Measurements from ENCODE around the gene YEATS2. TPM values are rescaled to one million over a fixed set of nuclear protein-coding genes. Genes with fewer than 3 reads are reported as not detected.
"Not testable (repeated sequence)": the region's sequence is repeated elsewhere in the genome, so short reads cannot be mapped to it uniquely, and the experiment has no call there.

Gene YEATS2
- total RNA-seq, 1 experiment from 2014 or later, result 22.7 TPM

DNA sequence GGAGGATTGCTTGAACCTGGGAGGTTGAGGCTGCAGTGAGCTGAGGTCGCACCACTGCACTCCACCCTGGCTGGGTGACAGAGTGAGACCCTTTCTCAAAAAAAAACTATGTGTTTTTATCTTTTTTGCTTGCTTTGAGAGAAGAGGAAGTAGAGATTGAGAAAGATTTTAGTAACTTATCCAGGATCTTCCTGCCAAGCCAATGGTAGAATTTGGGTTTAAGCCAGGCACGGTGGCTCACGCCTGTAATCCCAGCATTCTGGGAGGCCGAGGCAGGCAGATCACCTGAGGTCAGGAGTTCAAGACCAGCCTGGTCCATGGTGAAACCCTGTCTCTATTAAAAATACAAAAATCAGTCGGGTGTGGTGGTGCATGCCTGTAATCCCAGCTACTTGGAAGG is 78.9 kb downstream of the YEATS2 start:
- not testable (repeated sequence) for DNase-seq (ENCODE audit: low spot score)

DNA sequence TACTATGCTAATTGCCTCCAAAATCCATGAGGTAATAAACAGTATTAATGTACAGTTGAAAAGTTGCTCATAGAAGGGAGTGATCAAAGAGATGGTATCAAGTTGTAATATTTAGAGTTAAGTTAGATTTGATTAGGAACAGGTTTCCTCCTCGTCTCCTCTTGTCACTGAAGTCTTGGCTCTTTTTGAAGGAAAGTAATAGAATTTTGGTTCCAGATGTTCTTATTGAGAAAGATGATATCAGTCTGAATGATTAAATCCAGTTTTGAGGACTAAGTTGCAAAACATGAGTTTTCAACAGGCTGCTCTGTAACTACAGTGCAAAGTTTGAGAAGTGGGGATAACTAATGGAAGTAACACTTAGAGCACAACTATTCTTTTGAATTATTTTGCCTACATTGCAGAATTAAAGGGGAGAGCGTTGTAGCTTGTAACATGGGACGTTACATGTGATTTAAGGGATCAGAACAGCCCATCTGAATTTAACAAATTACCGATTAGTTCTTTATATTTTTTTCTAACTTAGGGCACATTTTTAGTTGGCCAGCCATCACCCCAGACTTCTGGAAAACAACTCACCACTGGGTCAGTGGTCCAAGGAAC is 79.5 kb downstream of the YEATS2 start:
- no peak for DNase-seq (ENCODE audit: low spot score)

DNA sequence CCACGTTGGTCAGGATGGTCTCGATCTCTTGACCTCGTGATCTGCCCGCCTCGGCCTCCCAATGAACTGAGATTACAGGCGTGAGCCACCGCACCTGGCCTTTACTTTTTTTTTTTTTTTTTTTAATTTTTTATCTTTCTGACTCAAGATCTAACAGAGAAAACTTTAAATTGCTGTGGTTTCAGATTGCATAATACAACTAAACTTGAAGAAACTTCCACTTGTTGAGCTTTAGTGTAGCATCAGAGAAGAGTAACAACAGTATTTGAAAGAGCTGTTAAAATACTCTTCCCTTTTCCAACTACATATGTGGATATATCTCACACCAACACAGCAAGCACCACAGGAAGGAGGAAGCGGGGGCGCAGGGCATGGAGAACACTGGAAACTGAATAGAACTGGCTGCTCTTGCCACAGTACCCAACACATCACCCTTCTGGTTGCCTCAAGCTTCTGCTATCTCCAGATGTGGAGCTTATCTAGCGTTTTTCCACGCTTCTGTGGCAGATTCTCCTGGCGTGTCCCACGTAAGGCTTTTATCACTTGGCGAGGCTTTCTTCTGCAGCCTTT is 82.4 kb downstream of the YEATS2 start:
- no peak for DNase-seq (ENCODE audit: low spot score)

DNA sequence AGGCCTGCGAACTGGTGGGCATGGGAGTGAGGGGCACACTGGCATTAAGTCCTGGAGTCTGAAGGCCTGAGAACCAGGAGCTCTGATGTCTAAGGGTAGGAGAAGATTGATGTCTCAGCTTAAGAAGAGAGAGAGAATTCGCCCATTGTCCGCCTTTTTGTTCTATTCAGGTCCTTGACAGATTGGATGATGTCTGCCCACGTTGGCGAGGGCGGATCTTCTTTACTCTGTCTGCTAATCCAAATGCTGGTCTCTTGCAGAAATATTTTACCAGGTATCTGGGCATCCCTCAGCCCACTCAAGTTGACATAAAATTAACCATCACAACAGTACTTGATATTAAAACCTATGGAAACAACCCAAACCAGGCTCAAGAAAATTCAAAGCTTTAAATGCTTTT is 83.6 kb downstream of the YEATS2 start:
- DNase-seq (ENCODE audit: low spot score), result no peak

DNA sequence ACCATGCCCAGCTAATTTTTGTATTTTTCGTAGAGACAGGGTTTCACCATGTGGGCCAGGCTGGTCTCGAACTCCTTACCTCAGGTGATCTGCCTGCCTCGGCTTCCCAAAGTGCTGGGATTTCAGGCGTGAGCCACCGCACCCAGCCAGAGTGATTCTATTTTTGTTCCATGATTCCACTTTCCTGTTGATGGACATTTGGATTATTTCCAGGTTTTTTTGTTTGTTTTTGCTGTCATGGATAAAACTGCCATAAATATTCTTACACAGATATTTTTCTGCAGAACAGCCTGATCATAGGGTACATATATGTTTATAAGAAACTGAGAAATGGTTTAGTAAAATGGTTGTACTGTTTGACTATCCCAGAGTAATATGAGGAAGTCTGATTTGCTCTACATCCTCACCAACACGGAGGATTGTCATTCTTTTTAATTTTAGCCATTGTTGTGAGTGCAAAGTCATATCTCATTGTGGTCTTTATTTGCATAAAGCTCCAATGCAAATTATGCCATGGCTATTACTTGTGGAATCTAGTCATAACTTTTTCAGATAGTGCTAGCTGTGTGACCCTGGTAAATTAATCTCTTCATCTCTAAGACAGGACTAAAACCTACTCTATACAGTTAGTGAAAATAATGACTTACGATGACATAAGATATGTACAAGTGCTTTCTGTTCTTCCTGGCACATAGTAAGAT is 85.1 kb downstream of the YEATS2 start:
- DNase-seq (ENCODE audit: low spot score), result no peak

DNA sequence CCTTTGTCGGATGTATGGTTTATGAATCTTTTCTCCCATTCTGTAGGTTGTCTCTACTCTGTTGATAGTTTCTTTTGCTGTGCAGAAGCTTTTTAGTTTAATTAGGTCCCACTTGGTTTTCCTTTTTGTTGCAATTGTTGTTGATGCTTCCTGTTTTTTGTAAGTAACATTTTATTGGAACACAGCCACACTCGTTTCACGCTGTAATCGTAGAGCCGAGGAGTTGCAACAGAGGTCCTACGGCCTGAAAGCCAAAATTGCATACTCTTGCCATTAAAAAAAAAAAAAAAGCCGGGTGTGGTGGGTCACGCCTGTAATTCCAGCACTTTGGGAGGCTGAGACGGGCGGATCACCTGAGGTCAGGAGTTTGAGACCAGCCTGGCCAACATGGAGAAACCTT is 86.9 kb downstream of the YEATS2 start:
- DNase-seq (ENCODE audit: low spot score), result not testable (repeated sequence)

DNA sequence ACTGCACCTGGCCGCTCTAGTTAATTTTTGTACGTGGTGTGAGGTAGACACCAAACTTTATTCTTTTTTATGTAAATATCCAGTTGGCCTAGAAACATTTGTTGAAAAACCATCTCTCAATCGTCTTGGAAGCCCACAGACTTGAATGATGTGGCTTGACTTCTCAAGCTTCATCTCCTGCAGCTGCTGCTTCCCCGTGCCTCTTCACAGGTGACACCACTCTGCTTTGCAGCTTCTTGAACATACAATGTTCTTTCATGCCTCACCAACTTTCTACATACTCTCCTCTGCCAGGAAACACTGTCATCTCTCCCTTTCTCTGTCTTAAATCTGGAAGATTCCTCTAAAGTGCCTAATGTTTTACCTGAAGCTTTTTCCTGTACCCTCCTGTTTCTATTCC is 92.2 kb downstream of the YEATS2 start:
- DNase-seq (ENCODE audit: low spot score), result no peak

DNA sequence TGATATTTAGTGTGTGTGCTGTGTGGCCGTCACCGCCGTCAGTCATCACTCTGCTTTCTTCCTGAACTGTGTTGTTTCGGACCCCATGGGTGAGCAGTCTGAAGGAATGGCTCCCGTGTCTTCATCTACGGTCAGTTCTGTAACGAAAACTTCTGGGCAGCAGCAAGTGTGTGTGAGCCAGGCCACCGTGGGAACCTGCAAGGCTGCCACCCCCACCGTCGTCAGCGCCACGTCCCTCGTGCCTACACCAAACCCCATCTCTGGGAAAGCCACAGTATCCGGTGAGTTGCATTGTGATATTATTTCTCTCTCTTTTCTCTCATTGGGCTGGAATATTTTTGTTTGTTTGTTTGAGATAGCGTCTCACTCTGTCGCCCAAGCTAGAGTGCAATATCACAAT is 93.1 kb downstream of the YEATS2 start:
- no peak for DNase-seq (ENCODE audit: low spot score)

DNA sequence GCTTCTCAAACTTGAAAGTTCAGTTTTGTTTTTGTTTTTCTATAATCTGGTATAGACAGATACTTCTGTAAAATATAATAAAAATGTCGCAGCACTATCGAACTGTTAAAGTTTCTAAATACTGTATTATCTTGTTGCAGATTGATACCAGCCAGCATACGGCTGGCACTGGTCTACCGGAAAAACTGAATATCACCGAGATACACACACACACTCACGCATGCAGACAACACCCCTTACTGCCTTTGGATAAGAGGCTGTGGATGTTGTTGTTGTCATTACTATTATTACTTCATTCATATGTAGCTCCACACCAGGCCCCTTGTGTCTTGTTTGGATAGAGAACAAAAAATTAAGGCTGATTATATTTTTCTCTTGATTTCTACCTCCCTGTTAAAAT is 95.4 kb downstream of the YEATS2 start:
- DNase-seq (ENCODE audit: low spot score), result no peak

DNA sequence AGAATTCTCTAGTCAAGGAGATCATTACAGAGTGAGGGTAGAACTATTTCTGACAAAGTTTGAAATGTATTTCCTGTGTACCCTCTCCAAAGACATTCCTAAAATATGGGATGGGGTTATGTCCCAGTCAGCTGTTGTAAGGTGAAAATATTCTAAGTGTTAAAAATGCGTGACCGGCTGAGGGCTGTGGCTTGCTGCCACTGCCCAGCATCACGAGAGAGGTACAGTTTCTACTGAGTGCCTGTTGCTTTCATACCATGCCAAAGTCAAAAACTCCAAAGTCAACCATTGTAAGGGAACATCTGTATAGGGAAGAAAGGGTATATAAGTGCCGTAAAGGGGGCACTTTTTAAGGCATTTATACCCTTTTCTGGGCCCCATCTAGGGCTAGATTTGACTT is 96.9 kb downstream of the YEATS2 start:
- DNase-seq (ENCODE audit: low spot score), result no peak

DNA sequence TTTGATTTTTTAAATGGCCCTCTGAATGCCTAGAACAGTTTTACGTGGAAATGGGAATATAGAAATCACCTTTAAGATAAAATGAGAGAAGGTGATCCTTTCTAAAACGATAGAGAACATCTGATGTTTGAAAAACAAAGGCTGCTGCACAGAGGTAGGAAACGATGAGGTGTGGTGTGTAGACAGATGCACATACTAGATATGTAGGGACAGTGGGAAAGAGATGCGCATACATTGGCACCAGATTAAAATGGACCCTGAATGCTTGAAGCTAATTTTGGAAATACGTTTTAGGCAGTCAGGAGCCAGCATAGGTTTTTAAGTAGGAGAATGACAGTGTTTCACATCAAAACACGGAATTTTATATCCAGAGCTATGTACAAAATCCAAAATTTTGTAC is 98.8 kb downstream of the YEATS2 start:
- DNase-seq (ENCODE audit: low spot score), result no peak

DNA sequence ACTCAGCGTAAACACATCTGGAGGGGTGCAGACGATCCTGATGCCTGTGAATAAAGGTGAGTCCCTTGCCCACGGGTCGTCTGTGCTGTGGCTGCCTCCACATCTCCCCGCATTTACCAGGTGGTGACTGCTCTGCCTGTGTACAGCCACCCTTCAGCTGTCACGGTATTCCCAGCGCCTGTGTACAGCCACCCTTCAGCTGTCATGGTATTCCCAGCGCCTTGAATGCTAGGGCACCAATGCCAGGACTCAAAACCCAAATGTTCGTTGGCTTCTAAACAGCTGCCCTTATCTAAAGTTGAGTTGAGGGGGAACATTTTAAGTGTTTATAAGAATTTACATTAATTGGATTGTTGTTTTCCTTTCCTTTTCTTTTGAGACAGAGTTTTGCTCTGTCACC is 100.4 kb downstream of the YEATS2 start:
- no peak for DNase-seq (ENCODE audit: low spot score)

DNA sequence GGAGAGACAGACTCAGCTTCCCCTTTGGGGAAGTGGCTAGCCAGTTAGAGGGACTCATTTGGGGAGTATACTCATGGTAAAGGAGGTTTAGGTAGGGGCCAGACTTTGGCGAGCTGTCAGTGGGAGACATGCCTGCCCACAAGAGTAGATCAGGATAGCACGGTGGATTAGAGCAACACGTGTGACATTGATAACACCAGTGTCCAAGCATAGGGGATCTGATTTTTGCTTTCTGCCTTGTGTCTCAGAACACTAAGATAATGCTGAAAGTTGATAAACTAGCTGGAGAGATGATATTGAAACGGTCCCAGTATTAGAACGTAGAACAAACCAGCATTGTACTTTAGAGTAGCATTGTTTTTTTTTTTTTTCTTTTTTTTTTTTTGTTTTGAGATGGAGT is 101.9 kb downstream of the YEATS2 start:
- DNase-seq (ENCODE audit: low spot score), result no peak

DNA sequence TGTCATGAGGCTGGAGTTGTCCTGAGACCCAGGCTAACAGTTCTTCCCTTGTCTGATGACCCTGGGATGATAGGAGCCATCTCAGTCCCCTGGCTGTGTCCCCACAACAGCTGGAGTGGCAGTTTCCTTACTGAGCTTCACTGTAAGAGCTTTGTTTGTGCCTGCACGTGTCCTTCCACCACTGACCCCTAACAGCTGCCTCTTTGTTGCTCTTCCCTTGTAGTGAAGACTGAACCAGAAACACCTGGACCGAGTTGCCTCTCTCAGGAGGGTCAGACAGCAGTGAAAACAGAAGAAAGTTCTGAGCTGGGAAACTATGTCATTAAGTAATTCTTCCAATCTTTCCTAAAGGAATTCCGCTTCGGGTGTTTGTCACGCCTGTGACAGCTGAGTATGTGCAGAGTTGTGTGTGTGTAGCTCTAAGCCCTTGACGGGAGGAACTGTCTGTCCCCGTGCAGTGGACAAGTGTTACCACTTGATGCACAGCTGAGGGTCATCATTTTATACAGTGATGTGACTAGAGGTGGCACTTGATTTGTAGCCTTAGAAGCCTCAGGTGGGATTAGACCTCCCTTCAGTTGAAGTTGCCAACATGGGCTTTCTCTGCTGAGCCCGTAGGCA is 102.8 kb downstream of the YEATS2 start:
- DNase-seq (ENCODE audit: low spot score), result no peak

DNA sequence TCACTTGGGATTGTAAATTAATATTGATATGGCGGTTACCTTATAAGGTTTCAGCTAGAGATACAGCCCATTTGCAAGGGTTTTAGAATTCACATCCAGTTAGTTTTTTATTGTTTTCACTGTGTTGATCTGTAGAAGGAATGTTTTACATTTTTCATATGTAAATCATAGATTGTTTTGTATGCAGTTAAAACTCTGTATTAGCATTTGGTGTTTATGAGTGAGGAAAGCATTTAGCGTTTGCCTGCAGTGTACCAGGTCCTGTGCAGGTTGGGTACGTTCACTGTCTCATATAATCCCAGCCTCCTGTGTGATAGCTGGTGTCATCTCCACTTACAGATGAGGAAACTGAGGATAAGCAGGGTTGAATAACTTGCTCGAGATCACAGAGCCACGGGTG is 104.0 kb downstream of the YEATS2 start:
- DNase-seq (ENCODE audit: low spot score), result no peak

DNA sequence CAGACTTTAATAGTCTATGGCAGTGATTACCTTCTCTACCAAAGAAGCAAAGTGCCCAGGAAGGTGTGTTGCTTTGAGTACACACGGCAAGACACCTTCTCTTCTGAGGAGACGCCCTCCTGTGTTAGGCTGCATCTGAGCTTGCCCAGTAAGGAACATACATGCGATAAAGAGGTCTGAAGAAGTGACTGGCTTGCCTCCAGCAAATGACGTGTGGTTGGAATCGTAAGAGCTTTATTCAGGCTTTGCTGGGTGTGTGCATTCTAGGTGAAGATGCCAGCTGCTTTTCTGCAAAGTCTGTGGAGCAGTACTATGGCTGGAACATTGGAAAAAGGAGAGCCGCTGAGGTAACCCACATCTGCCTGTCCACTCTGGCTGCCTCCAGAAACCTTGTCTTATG is 105.4 kb downstream of the YEATS2 start:
- DNase-seq (ENCODE audit: low spot score), result no peak

DNA sequence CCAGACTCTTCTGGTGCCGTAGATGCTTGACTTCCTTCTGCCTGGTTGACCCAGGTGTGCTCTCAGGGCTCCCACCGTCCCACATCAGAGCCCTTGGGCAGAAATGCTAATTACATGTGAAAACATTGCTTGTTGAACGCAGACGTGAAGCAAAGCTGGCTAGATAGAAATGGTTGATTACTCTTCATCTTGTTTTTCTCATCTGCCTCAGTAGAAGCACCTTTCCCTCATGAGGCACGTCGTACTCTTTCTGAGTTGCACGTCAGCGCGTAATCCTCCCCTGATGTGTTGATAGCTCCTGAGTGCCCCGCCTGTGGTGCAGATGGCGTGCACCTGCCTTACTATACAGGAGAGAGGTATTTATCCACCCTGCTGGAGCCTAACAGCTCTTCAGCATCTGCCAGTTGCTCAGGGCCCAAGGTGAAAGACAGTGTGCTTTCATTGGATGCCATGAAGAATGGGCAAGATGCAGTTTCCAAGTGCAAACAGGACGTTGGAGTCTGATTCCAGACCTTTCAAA is 109.7 kb downstream of the YEATS2 start:
- no peak for DNase-seq (ENCODE audit: low spot score)

DNA sequence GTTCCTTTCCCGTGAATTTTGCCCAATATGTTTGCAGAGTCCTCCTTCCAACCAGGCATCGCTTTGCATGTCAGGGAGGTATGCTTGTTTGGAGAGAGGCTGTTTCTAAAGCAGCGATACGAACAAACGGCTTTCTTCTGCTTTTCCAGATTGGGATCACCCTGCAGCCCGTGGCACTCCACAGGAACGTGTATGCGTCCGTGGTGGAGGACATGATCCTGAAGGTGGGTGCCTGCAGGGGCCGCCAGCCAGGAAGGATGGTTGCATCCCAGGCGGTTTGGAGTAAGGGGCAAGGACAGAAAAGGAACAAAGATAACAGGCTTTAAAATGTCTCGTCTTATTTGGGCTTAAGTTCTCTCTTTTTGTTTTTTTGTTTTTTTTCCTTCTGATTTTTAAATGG is 110.3 kb downstream of the YEATS2 start:
- no peak for DNase-seq (ENCODE audit: low spot score)

DNA sequence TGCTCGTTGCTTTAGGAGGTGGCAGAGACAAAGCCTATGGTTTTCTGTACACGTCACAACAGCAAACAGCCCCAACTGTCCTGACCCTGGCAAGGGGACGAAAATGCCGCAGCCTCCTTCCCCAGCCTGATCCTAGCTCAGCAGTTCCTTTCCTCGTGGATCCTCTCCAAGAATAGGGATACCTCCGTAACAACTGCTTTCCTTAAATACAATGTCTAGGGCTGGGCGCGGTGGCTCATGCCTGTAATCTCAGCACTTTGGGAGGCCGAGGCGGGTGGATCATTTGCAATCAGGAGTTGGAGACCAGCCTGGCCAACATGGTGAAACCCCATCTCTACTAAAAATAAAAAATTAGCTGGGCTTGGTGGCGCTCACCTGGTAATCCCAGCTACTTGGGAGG is 110.8 kb downstream of the YEATS2 start:
- DNase-seq (ENCODE audit: low spot score), result no peak

DNA sequence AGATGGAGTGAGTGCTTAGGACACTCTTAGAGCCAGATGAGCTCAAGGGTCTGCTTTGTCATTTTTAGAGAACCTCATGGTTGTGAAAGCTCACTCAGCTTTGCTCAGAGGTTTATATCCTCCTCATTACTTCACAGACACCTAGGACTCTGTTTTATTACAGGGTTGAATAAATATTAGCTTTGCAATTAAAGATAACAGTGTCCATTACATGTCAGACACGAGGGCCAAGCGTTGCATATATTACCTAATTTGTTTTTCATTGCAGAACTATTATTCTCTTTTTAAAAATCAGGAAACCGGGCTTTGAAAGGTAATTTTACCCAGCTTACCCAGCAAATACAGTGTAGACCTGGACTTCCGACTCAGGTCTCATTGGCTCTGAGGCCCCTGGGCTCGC is 111.7 kb downstream of the YEATS2 start:
- DNase-seq (ENCODE audit: low spot score), result no peak

DNA sequence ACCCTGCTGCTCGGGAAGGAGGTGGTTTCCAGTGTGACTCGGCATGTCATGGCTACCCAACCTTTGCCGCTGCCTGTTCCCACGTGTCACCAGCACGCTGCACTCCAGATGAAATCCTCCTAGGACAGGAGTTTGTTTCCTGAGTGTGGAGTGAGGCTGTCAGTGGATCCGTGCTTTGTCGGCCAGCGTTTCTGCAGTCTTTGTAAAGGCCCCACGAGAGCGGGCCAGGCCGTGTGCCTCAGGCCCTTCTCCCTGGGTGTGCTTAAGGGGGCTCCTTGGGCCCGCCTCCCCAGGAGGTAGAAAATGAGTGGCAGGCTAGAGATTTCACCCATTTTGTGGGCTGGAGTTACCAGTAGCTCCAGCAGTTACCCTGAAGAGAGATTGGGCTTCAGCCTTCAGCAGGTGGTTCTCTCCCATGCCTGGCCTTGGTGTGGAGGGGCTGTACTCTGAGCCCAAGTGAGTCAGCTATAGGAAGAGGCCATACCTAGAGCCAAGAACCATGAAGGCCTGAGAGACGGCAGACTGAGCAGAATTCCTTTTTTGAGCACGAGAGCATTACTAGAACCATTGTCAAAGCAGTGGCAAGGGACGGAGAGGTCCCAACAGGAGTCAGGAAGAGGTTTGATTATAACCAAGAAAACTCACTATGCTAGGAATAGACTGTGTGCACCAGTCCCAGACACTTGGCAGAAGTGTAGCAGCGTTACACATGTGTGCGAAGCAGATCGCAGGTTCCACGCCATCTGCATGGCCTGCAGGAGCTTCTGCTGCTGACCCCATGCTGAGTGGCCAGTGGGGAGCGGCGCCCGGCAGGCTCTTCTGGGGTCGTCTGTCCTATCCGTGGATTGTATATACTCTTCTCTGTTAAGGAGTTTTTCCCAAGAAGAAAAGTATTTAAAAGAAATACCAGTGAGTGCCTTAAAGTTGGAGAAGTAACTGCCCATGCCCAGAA is 113.3 kb downstream of the YEATS2 start:
- no peak for DNase-seq (ENCODE audit: low spot score)

DNA sequence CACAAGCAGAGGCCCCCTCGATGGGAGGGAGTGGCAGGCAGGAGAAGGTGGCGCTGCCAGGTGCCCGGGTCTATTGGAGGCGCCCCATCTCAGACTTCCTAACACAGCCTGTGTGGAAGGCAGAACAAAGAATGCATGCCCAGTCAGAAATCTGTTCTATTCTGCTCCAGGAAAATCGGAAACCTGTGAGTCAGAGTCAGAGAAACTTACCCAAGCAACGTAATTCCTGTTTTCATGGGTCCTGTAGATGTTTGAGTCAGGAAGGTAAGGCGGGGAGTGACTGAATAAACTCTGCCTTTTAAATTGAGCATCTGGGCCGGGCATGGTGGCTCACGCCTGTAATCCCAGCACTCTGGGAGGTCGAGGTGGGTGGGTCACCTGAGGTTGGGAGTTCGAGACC is 114.0 kb downstream of the YEATS2 start:
- no peak for DNase-seq (ENCODE audit: low spot score)

Measured in H4 (cell line).